ENCODE results near the gene NFIX.

DNA sequence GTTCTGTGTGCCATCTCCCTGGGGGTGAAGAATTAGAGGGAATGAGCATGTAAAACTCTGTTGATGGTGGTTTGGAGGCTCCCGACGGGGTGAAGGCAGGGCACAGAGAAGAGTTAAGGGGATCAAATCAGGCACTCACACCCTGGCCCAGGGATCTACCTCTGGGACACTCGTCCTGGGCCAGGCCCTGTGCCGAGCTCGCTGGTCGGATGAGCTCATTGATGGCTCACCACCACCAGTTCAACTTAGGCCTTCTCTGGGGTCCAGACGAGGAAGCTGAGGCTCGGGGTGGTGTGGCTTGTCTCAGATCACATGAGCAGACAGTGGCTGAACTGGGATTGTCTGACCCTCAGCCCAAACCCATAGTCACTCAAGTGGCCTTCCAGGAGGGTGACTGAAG is 124.4 kb downstream of the NFIX start:
- no peak for TF ChIP-seq EZH2 (IDR thresholded peaks at IDR 0.05; ENCODE audit: borderline replicate concordance, low read depth, low read length, severe bottlenecking)
- TF ChIP-seq CTCF (IDR thresholded peaks at IDR 0.05; ENCODE audit: extremely low read depth in 1 of 2, insufficient read depth in 1 of 2, low read depth in 1 of 2, low read length in 2 of 2) = no peak
- TF ChIP-seq POLR2A (IDR thresholded peaks at IDR 0.05; ENCODE audit: low read depth, low read length) = no peak
- no peak for TF ChIP-seq POLR2AphosphoS5 (IDR thresholded peaks at IDR 0.05; ENCODE audit: insufficient read depth, low read depth, low read length)
- TF ChIP-seq, protein P1, sequence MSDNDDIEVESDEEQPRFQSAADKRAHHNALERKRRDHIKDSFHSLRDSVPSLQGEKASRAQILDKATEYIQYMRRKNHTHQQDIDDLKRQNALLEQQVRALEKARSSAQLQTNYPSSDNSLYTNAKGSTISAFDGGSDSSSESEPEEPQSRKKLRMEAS (IDR thresholded peaks at IDR 0.05; ENCODE audit: insufficient read depth, insufficient read length) = no peak
- no peak for TF ChIP-seq MYC (IDR thresholded peaks at IDR 0.05; ENCODE audit: low read depth, low read length)
- no peak for TF ChIP-seq FOS (IDR thresholded peaks at IDR 0.05; ENCODE audit: borderline replicate concordance, insufficient read depth, low read length)
- no peak for TF ChIP-seq GATA2 (IDR thresholded peaks at IDR 0.05; ENCODE audit: insufficient read depth, insufficient read length, low read depth, low read length)

All from endothelial cell of umbilical vein (primary cell).